OCI-LY1 (cell line): Measurements from ENCODE around the gene RBPMS2.

Experiments used
- H2AFZ ChIP-seq: fragments of 200-600 bp; sonication (generic), shearing (Covaris generic); 2 replicates; pipeline ENCODE4 v1.6.0; 2014; ENCODE audit warnings: antibody characterized with exemption, mild to moderate bottlenecking, low read length
- H3F3A ChIP-seq: fragments of 200-600 bp; sonication (generic), shearing (Covaris generic); 2 replicates; pipeline ENCODE4 v1.6.0; 2014; ENCODE audit warnings: mild to moderate bottlenecking, antibody characterized with exemption, low read length, moderate library complexity; ENCODE audit not compliant: insufficient read depth
- H3K27ac ChIP-seq: fragments of 200-600 bp; sonication (generic); 2 replicates; pipeline ENCODE4 v1.5.1; 2014; ENCODE audit warnings: low read length, mixed run types, mild to moderate bottlenecking, low read depth; ENCODE audit not compliant: poor library complexity, severe bottlenecking
- H3K27me3 ChIP-seq: fragments of 200-600 bp; sonication (generic); 2 replicates; pipeline ENCODE4 v1.6.0; 2014; ENCODE audit warnings: antibody characterized with exemption, mild to moderate bottlenecking, low read length, moderate library complexity; ENCODE audit not compliant: insufficient read depth
- H3K36me3 ChIP-seq: fragments of 200-600 bp; sonication (generic); 2 replicates; pipeline ENCODE4 v1.6.1; 2014; ENCODE audit warnings: mild to moderate bottlenecking, antibody characterized with exemption, low read length, moderate library complexity, mixed read lengths; ENCODE audit not compliant: insufficient read depth
- H3K4me1 ChIP-seq: fragments of 200-600 bp; sonication (generic); 2 replicates; pipeline ENCODE4 v1.5.1; 2014; ENCODE audit warnings: mild to moderate bottlenecking, low read length, moderate library complexity; ENCODE audit not compliant: insufficient read depth, severe bottlenecking
- H3K4me2 ChIP-seq: fragments of 200-600 bp; sonication (generic), shearing (Covaris generic); 2 replicates; pipeline ENCODE4 v1.6.1; 2014; ENCODE audit warnings: low read length
- H3K4me3 ChIP-seq: fragments of 200-600 bp; sonication (generic); 2 replicates; pipeline ENCODE4 v1.5.1; 2014; ENCODE audit warnings: low read length, low read depth, mild to moderate bottlenecking, mixed read lengths; ENCODE audit not compliant: poor library complexity, severe bottlenecking
- H3K79me2 ChIP-seq: fragments of 200-600 bp; shearing (Covaris generic); 2 replicates; pipeline ENCODE4 v1.6.1; 2016; ENCODE audit warnings: mixed run types, low read length, mixed read lengths; ENCODE audit not compliant: insufficient read depth
- H3K9ac ChIP-seq: fragments of 200-600 bp; sonication (generic), shearing (Covaris generic); 2 replicates; pipeline ENCODE4 v1.6.1; 2014; ENCODE audit warnings: mild to moderate bottlenecking, low read length, mixed read lengths
- H3K9me2 ChIP-seq: fragments of 200-600 bp; sonication (generic), shearing (Covaris generic); 2 replicates; pipeline ENCODE4 v1.6.1; 2014; ENCODE audit warnings: low read depth, mild to moderate bottlenecking, low read length, mixed read lengths
- H3K9me3 ChIP-seq: fragments of 200-600 bp; shearing (Covaris generic); 2 replicates; pipeline ENCODE4 v1.6.1; 2014; ENCODE audit warnings: low read length, mixed read lengths
- H4K20me1 ChIP-seq: fragments of 200-600 bp; sonication (generic), shearing (Covaris generic); 2 replicates; pipeline ENCODE4 v1.6.0; 2016; ENCODE audit warnings: mild to moderate bottlenecking, low read length; ENCODE audit not compliant: insufficient read depth
- EZH2 ChIP-seq: fragments of 200-600 bp; sonication (generic), shearing (Covaris generic); IDR thresholded peaks from 2 replicates; pipeline ENCODE4 v1.8.0; 2017; ENCODE audit warnings: borderline replicate concordance, mixed run types, mild to moderate bottlenecking, antibody characterized with exemption, low read length, moderate library complexity, mixed read lengths
- TF ChIP-seq, protein P1 (sequence below): fragments of 200-600 bp; sonication (generic), shearing (Covaris generic); IDR thresholded peaks from 2 replicates; pipeline ENCODE4 v1.5.1; 2017; ENCODE audit warnings: mild to moderate bottlenecking, antibody characterized with exemption, low read length, moderate library complexity, mixed read lengths

Gene RBPMS2

DNA sequence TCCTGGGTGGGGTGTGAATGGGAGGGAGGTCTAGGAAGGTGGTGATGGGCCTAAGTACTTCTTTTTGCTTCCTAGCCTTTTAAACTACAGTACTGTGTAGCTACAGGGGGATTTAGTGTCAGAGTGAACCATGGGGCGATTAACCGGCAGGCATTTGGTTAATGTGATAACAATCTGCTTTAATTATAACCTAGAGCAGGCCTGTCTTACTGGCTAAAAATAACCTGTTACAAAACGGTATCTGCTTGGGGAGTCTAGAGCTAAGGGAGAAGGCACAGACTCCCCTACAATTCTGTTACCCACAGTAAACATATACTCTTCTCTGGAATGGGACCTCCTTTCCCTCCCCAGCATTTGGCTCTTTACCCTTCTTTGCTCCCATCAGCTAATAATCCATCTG is 85.4 kb downstream of the RBPMS2 start:
- Histone ChIP-seq H3K9me3 (no peaks in the 10 kb centered on the region), H3K9ac (no peak overlapping the region), H3K9me2 (no peaks in the 10 kb centered on the region), H3K36me3 (peaks cover 71% of the 10 kb centered on the region), H4K20me1 (no peaks in the 10 kb centered on the region), H3K27me3 (no peaks in the 10 kb centered on the region), H2AFZ (no peak overlapping the region), H3K27ac (no peak overlapping the region), H3K4me2 (no peak overlapping the region), H3K79me2 (no peaks in the 10 kb centered on the region), H3F3A (no peaks in the 10 kb centered on the region), H3K4me1 (peaks cover 6% of the 10 kb centered on the region), H3K4me3 (no peak overlapping the region)
- no peak for TF ChIP-seq EZH2
- TF ChIP-seq, protein P1, sequence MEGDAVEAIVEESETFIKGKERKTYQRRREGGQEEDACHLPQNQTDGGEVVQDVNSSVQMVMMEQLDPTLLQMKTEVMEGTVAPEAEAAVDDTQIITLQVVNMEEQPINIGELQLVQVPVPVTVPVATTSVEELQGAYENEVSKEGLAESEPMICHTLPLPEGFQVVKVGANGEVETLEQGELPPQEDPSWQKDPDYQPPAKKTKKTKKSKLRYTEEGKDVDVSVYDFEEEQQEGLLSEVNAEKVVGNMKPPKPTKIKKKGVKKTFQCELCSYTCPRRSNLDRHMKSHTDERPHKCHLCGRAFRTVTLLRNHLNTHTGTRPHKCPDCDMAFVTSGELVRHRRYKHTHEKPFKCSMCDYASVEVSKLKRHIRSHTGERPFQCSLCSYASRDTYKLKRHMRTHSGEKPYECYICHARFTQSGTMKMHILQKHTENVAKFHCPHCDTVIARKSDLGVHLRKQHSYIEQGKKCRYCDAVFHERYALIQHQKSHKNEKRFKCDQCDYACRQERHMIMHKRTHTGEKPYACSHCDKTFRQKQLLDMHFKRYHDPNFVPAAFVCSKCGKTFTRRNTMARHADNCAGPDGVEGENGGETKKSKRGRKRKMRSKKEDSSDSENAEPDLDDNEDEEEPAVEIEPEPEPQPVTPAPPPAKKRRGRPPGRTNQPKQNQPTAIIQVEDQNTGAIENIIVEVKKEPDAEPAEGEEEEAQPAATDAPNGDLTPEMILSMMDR = no peak
